Body of pancreas (tissue), 4 donors: ENCODE results near the gene PRPF31. TPM values are rescaled to one million over a fixed set of nuclear protein-coding genes. Genes with fewer than 3 reads are reported as not detected.

Experiments
- ATAC-seq: fragments of 150-250 bp; one replicate; pipeline ENCODE4 v1.9.1; 2016
- DNase-seq, 4 donors: peaks; one replicate each; pipeline ENCODE4 v3.0.0-alpha.2; 2019
- H3K27ac ChIP-seq, 4 donors: fragments of 200-600 bp; sonication (generic); 1 replicate in 3 of 4; 2 replicates in 1 of 4; pipeline versions ENCODE4 v1.5.1 to v1.6.1; 2016 to 2019; ENCODE audit warnings: mild to moderate bottlenecking in 1 of 4, mixed read lengths in 1 of 4, moderate library complexity in 1 of 4
- H3K27me3 ChIP-seq, 2 donors: fragments of 200-600 bp; sonication (generic); one replicate each; pipeline ENCODE4 v1.6.0; 2016; ENCODE audit warnings: mild to moderate bottlenecking in 1 of 2
- H3K36me3 ChIP-seq, 2 donors: fragments of 200-600 bp; sonication (generic); replicated peaks in 1 of 2; 2 replicates each; pipeline ENCODE4 v1.5.1; 2016; ENCODE audit warnings: low read depth in 2 of 2; ENCODE audit not compliant: insufficient read depth in 1 of 2
- H3K4me1 ChIP-seq: fragments of 200-600 bp; sonication (generic); one replicate; pipeline ENCODE4 v1.6.0; 2016
- H3K4me3 ChIP-seq, 2 donors: fragments of 200-600 bp; sonication (generic); 1 replicate in 1 of 2; 2 replicates in 1 of 2; pipeline ENCODE4 v1.5.1; 2016 to 2019
- H3K9me3 ChIP-seq, 3 donors: fragments of 200-600 bp; sonication (generic); 1 replicate in 2 of 3; 2 replicates in 1 of 3; pipeline ENCODE4 v1.5.1; 2016
- CTCF ChIP-seq, 7 experiments: fragments of 450-650 bp in 4 of 7; fragments of 200-600 bp in 3 of 7; sonication (generic) in 3 of 7; IDR thresholded peaks; one replicate each; pipeline ENCODE4 v1.5.1; 2016 to 2019; ENCODE audit warnings: antibody characterized with exemption in 7 of 7
- POLR2A ChIP-seq, 3 donors: fragments of 450-650 bp; IDR thresholded peaks; one replicate each; pipeline ENCODE4 v1.6.1; 2016; ENCODE audit warnings: antibody characterized with exemption in 3 of 3, mild to moderate bottlenecking in 2 of 3
- WGBS, 2 donors: methylation state at CpG; one replicate each; pipeline ENCODE4 v1.1.5; 2017; 5-methylcytosine and 5-hydroxymethylcytosine counted together
- intact Hi-C: fragments of 100-400 bp; cut with DNase I; formaldehyde crosslinking; loops from one replicate; pipeline ENCODE4 v1.15.1; 2023
- total RNA-seq, 2 donors: library from RNA; depleted of rRNA; stranded (reverse); fragments of >200 nt; gene quantifications; one replicate each; pipeline ENCODE4 v1.1.0, GENCODE V29; 2016

PRPF31 gene
- total RNA-seq, 2 donors from 2014 or later: 17.8 to 24.1 TPM

GRCh38 chr19:54106716-54107115 is 8.8 kb upstream of the PRPF31 start:
- no peaks in the 10 kb centered on the region for H3K27me3 ChIP-seq
- H3K4me1 ChIP-seq: peaks cover 20% of the 10 kb centered on the region
- no peaks in the 10 kb centered on the region for H3K9me3 ChIP-seq
- 82 to 86% methylated on average over 13 to 15 of the region's 15 CpGs for WGBS, 2 donors
- no peak overlapping the region for H3K4me3 ChIP-seq
- intact Hi-C loops: no loop called here
- DNase-seq (peak in 1 of 4 donors; percentile 7), ATAC-seq (no peak)
- TF ChIP-seq CTCF (IDR thresholded peaks at IDR 0.05): no peak
- no peak for TF ChIP-seq POLR2A (IDR thresholded peaks at IDR 0.05)
- peaks cover 10 to 26% of the 10 kb centered on the region in 2 donors for H3K36me3 ChIP-seq
- no peak overlapping the region for H3K27ac ChIP-seq

- H3K36me3 ChIP-seq: peaks cover 10 to 26% of the 10 kb centered on the region in 2 donors
- H3K9me3 ChIP-seq: no peaks in the 10 kb centered on the region
- TF ChIP-seq POLR2A (IDR thresholded peaks at IDR 0.05) (no peak), CTCF (IDR thresholded peaks at IDR 0.05) (no peak)
- H3K4me3 ChIP-seq: no peak overlapping the region
- H3K27me3 ChIP-seq: no peaks in the 10 kb centered on the region
- intact Hi-C loops: no loop called here
- ATAC-seq (no peak), DNase-seq (peak in 1 of 4 donors; percentile 10)
- peaks cover 14% of the 10 kb centered on the region for H3K4me1 ChIP-seq
- H3K27ac ChIP-seq: no peak overlapping the region
- WGBS, 2 donors: 82 to 83% methylated on average over 15 to 21 of the region's 21 CpGs
These were observed 7.6 kb upstream of the PRPF31 start for GRCh38 chr19:54107876-54108490.

GRCh38 chr19:54108496-54108895 is 7.1 kb upstream of the PRPF31 start:
- Histone ChIP-seq H3K27ac (no peak overlapping the region), H3K9me3 (no peaks in the 10 kb centered on the region), H3K4me1 (peaks cover 10% of the 10 kb centered on the region), H3K36me3 (peaks cover 10 to 26% of the 10 kb centered on the region in 2 donors), H3K4me3 (no peak overlapping the region), H3K27me3 (no peaks in the 10 kb centered on the region)
- ATAC-seq: no peak
- DNase-seq: no peak
- WGBS, 2 donors: 72 to 74% methylated on average over 6 to 7 of the region's 7 CpGs
- TF ChIP-seq POLR2A (IDR thresholded peaks at IDR 0.05): no peak
- no peak for TF ChIP-seq CTCF (IDR thresholded peaks at IDR 0.05)
- intact Hi-C loops: no loop called here

GRCh38 chr19:54109651-54110050 is 5.9 kb upstream of the PRPF31 start:
- intact Hi-C loops: no loop called here
- no peak for DNase-seq
- Histone ChIP-seq H3K27me3 (no peaks in the 10 kb centered on the region), H3K36me3 (peaks cover 10 to 26% of the 10 kb centered on the region in 2 donors), H3K4me3 (no peak overlapping the region), H3K9me3 (no peaks in the 10 kb centered on the region), H3K4me1 (peaks cover 10% of the 10 kb centered on the region), H3K27ac (no peak overlapping the region)
- WGBS, 2 donors: 77 to 86% methylated on average over 6 of the region's 6 CpGs
- TF ChIP-seq CTCF (IDR thresholded peaks at IDR 0.05) (no peak), POLR2A (IDR thresholded peaks at IDR 0.05) (no peak)
- peak; percentile 25 for ATAC-seq
